Duodenal mucosa (tissue), 2 donors: ENCODE measurements around the gene TMEM107.
A peak's percentile ranks its signal among the peaks of the same experiment; 100 is the strongest.

Experiments used
- H3K27ac ChIP-seq: one replicate; pipeline ENCODE4 v1.7.0; 2013; ENCODE audit warnings: low read depth, low read length
- H3K27me3 ChIP-seq, 2 donors: one replicate each; pipeline ENCODE4 v1.7.0; 2013; ENCODE audit warnings: low read length in 2 of 2, control low read depth in 1 of 2; ENCODE audit not compliant: insufficient read depth in 2 of 2, control insufficient read depth in 1 of 2
- H3K36me3 ChIP-seq, 2 donors: one replicate each; pipeline ENCODE4 v1.7.0; 2013; ENCODE audit warnings: low read length in 2 of 2, control low read depth in 1 of 2; ENCODE audit not compliant: insufficient read depth in 2 of 2, control insufficient read depth in 1 of 2
- H3K4me1 ChIP-seq, 2 donors: one replicate each; pipeline ENCODE4 v1.7.0; 2013; ENCODE audit warnings: low read length in 2 of 2, control low read depth in 1 of 2; ENCODE audit not compliant: insufficient read depth in 2 of 2, control insufficient read depth in 1 of 2
- H3K4me3 ChIP-seq, 2 donors: one replicate each; pipeline ENCODE4 v1.7.0; 2013; ENCODE audit warnings: low read length in 2 of 2, low read depth in 1 of 2
- H3K9ac ChIP-seq, 2 donors: one replicate each; pipeline ENCODE4 v1.7.0; 2013; ENCODE audit warnings: low read length in 2 of 2, low read depth in 1 of 2
- H3K9me3 ChIP-seq, 2 donors: one replicate each; pipeline ENCODE4 v1.7.0; 2013; ENCODE audit warnings: low read length in 2 of 2, control low read depth in 1 of 2; ENCODE audit not compliant: control insufficient read depth in 1 of 2

Gene TMEM107

DNA sequence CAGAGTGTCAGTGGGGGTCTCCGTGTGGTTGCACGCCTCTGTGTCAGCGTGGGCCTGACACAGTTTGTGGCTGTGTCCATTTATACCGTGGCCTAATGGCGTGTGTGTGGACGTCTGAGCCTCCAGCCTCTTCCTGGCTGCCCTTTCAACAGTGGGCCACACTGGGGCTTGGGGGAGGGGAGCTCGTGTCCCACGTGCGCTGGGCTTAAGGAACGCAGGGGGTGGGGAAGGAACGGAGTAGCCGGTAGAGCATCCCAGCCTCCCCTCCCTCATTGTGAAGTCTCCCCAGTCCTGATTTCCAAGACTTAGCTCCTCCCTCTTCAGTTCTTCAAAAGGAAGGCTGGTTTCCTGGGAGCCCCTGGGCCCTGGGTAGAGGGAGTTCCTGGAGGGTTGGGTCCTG is 42.8 kb downstream of the TMEM107 start:
- Histone ChIP-seq H3K9me3 (no peaks in the 10 kb centered on the region), H3K36me3 (no peaks in the 10 kb centered on the region), H3K9ac (no peak overlapping the region), H3K27ac (no peak overlapping the region), H3K27me3 (peaks cover 2 to 11% of the 10 kb centered on the region in 2 donors), H3K4me1 (peaks cover 8 to 10% of the 10 kb centered on the region in 2 donors), H3K4me3 (no peak overlapping the region)

DNA sequence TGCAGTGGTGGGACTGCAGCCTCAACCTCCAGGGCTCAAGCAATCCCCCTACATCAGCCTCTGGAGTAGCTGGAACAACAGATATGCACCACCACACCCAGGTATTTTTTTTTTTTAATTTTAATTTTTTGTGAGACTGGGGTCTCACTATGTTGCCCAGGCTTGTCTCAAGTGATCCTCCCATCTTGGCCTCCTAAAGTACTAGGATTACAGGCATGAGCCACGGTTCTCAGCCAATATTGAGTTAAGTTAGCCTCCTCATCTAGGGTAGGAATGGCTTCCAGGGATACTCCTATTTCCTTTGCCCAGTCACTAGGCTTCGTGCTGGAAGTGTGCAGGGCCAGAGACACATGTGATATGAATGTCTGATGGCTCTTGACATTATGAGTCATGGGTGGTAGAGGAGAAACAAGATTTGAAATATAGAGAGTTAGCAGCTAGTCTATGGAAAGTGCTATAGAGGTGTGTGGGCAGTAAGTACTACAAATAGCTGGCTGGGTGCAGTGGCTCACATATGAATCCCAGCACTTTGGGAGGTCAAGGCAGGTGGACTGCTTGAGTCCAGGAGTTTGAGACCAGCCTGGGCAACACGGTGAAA is 44.2 kb downstream of the TMEM107 start:
- Histone ChIP-seq H3K36me3 (no peaks in the 10 kb centered on the region), H3K27me3 (peaks cover 4 to 15% of the 10 kb centered on the region in 2 donors), H3K9ac (no peak overlapping the region)

DNA sequence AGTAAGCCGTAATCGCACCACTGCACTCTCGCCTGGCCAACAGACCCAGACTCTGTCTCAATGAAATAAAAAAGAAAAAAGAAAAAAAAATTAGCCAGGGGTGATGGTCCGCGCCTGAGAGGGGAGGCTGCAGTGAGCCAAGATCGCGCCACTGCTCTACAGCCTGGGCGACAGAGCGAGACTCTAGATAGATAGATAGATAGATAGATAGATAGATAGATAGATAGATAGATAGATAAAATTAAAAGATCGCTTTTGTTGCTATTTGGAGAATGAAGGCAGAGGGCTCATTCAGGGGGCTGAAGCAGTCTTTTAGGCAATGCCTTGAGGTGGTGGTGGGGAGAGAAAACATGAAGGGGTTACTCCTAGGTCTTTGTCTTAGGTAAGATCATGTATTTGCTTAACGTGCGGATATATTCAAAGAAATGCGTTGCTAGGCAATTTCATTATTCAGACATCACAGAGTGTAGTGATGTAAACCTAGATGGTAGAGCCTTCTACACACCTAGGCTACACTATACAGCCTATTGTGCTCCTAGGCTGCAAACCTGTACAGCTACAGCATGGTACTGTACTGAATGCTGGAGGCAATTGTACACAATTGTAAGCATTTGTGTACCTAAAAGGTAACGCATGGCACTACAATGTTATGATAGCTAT is 47.9 kb downstream of the TMEM107 start:
- no peaks in the 10 kb centered on the region for H3K36me3 ChIP-seq
- H3K9me3 ChIP-seq: no peaks in the 10 kb centered on the region
- peaks cover 26 to 36% of the 10 kb centered on the region in 2 donors for H3K27me3 ChIP-seq
- no peak overlapping the region for H3K27ac ChIP-seq
- no peak overlapping the region for H3K4me3 ChIP-seq
- no peak overlapping the region for H3K9ac ChIP-seq
- peaks cover 33 to 38% of the 10 kb centered on the region in 2 donors for H3K4me1 ChIP-seq

More for the DNA sequence above, 44.2 kb downstream of the TMEM107 start:
- no peaks in the 10 kb centered on the region for H3K9me3 ChIP-seq
- H3K4me3 ChIP-seq: no peak overlapping the region
- peaks cover 4 to 5% of the 10 kb centered on the region in 2 donors for H3K4me1 ChIP-seq
- H3K27ac ChIP-seq: no peak overlapping the region

GRCh38 chr17:8126491-8127066 is 49.6 kb downstream of the TMEM107 start:
- Histone ChIP-seq H3K4me1 (peaks cover 44 to 54% of the 10 kb centered on the region in 2 donors), H3K27me3 (peaks cover 41 to 46% of the 10 kb centered on the region in 2 donors), H3K9ac (no peak overlapping the region), H3K4me3 (peak overlapping the region; percentile 69 to 71), H3K27ac (no peak overlapping the region), H3K9me3 (no peaks in the 10 kb centered on the region), H3K36me3 (no peaks in the 10 kb centered on the region)

DNA sequence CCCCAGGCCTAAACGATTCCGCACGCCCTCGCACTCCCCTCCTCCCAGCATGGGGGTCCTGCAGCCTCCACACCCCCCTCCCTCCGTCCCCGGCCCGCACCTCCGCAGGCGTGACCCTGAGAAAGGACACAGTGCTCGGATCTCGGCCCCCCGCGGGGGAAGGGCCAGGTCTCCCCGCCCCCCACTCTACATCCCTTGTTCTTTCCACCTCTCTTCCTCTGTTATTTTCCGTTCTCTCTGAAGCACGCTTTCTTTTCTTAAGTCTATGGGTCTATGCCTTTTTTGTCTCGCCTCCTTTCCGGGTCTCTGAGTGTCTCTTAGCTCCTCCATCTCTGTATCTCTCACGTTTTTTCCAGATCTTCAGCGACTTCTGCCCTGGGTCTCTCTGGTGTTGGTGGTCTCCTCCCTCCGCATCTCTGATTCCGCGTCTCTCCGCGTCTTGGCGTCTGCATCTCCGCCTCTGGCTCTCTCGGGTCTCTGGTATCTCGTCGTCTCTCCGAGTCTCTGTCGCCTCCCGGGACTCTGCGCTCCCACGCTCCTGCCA is 50.2 kb downstream of the TMEM107 start:
- no peaks in the 10 kb centered on the region for H3K36me3 ChIP-seq
- peak overlapping the region in 1 of 2 donors; percentile 42 for H3K9ac ChIP-seq
- no peaks in the 10 kb centered on the region for H3K9me3 ChIP-seq
- peaks cover 46 to 58% of the 10 kb centered on the region in 2 donors for H3K4me1 ChIP-seq
- no peak overlapping the region for H3K27ac ChIP-seq
- peaks cover 42 to 46% of the 10 kb centered on the region in 2 donors for H3K27me3 ChIP-seq
- peak overlapping the region; percentile 67 to 69 for H3K4me3 ChIP-seq

DNA sequence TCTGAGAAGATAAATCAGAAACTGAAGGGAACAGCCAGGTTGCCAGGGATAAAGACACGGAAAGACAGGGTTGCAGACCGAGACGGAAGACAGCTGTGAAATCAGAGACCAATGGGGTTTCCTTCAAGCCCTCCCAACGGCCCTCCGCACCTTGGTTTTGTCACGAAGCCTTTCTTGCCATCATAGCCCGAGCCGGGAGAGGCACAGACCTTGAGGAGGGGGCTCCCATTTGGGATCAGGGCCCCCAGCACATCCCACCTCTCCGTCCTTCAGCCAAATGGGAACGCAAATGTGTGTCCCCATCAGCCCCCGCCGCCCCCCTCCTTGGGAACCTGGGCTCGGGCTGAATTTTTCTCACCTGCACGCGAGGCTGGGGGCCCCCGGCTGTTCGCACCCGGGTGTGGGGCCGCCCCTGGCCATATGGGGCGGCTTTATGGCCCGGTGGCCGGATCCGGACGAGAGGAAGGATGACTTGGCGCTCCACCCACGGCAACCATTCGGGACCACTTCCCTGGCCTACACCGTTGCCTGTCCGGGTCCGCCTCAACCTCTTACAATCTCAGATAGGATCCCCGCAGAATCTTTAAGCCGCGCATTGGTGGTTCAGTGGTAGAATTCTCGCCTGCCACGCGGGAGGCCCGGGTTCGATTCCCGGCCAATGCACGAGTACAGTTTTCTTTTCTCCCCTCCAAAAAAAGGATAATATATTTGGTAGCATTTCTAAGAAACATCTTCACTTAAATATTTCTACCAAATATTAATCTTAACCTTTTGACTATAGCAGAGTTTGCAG is 50.8 kb downstream of the TMEM107 start:
- H3K9me3 ChIP-seq: no peaks in the 10 kb centered on the region
- H3K4me1 ChIP-seq: peaks cover 53 to 64% of the 10 kb centered on the region in 2 donors
- no peaks in the 10 kb centered on the region for H3K36me3 ChIP-seq
- no peak overlapping the region for H3K9ac ChIP-seq
- H3K27me3 ChIP-seq: peaks cover 42 to 46% of the 10 kb centered on the region in 2 donors
- no peak overlapping the region for H3K27ac ChIP-seq
- H3K4me3 ChIP-seq: peak overlapping the region; percentile 67 to 69

GRCh38 chr17:8124350-8125153 is 51.6 kb downstream of the TMEM107 start:
- peak overlapping the region in 1 of 2 donors; percentile 15 for H3K9ac ChIP-seq
- peaks cover 54 to 69% of the 10 kb centered on the region in 2 donors for H3K4me1 ChIP-seq

GRCh38 chr17:8123695-8124349 is 52.4 kb downstream of the TMEM107 start, which contains the start of gene HES7:
Gene HES7, minus strand, starts transcription at chr17:8124106. Its CDS starts 22 bp downstream, at chr17:8124084.
- no peaks in the 10 kb centered on the region for H3K36me3 ChIP-seq
- no peaks in the 10 kb centered on the region for H3K9me3 ChIP-seq
- peaks cover 54 to 69% of the 10 kb centered on the region in 2 donors for H3K4me1 ChIP-seq
- H3K4me3 ChIP-seq: peak within 1 kb of the TSS; percentile 66 to 67
- H3K9ac ChIP-seq: peak within 1 kb of the TSS in 1 of 2 donors; percentile 38
- no peak within 1 kb of the TSS for H3K27ac ChIP-seq
- peaks cover 38 to 42% of the 10 kb centered on the region in 2 donors for H3K27me3 ChIP-seq

More at GRCh38 chr17:8124350-8125153, 51.6 kb downstream of the TMEM107 start:
- Histone ChIP-seq H3K4me3 (peak overlapping the region; percentile 66 to 67), H3K36me3 (no peaks in the 10 kb centered on the region), H3K27ac (no peak overlapping the region), H3K9me3 (no peaks in the 10 kb centered on the region), H3K27me3 (peaks cover 41 to 42% of the 10 kb centered on the region in 2 donors)
